ENCODE results near the gene SLC7A5.

SLC7A5 gene

DNA sequence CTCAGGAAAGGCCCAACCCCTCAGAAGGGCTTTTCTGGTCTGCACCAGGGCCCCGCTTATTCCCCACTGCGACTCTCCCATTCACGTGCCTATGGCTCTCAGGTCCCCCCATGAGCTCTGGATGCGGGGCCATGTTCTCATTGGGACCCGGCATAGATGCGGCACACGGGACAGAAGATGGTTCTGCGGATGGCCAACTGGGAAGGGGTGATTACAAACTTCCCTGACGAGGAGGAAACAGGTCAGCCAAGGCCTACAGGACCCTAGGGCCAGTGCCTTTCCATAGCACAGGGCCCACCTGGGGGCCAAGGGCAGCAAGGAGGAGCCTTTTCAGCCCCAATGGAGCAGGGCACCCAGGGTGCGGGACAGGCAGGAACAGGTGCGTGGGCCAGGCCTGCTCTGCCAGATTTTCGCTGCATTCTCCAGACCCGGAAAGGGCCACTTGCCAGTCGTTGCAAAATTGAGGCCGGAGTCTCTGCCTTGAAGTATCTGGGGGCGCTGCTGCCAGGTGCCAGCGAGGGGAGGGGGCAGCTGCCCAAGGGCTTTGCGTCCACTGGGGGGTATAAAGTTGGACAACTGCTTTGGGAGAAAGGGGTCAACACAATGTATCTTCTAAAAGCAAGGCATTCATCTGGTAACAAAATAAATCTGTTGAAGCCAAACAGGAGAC, 20.5 kb downstream of the SLC7A5 start:
- in situ Hi-C loops (cut with MboI; ENCODE audit: low pct_unique_long_range_greater_than_20kb, low sequenced_read_pairs, unreplicated experiment), result loop anchor here (10.0 kb wide), 1 partner anchor 64 kb away; no protein-coding TSS in a partner anchor

DNA sequence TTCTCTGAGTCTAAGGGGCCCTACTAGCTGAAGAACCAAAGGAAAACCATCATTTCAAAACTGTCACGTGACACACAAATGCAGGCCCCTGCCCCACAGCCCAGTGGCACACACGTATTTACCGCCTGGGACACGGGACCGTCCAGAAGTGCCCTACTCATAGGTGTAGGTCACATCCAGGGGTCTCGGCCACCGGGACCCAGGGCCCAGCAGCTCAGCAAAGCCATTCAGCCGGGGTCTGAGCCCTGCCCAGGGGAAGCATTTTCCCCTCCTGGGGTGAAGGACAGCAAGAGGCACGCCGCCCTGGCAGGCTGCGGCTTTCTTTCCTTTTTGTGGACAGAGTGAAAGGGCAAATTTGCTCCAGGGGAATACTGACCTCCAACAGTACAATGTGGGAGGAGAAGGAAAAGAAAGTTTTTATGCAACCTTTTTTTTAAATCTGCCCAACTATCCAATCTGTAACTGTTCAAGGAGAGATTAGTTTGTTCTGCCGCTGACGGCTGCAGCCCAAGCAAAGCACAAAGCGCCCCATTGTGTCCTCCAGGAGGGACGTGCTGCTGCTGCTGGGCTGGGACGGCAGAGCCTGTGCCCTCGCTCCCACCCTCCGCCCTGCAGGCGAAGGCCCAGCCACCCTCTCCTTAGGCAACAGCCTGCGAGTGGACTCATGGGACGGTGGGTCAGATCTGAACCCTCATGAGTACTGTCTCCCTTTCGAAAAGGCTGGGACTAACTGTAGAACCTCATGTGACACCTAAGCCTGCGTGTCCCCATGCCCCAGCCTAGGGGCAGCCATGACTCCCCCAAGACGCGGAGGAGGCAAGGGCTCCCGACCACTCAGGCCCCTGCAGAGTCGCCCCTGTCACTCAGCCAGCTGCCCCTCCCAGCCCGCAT, 21.3 kb downstream of the SLC7A5 start:
- in situ Hi-C loops (cut with MboI; ENCODE audit: low pct_unique_long_range_greater_than_20kb, low sequenced_read_pairs, unreplicated experiment), result loop anchor here (10.0 kb wide), 1 partner anchor 63 kb away; no protein-coding TSS in a partner anchor
- TF ChIP-seq, protein P1, sequence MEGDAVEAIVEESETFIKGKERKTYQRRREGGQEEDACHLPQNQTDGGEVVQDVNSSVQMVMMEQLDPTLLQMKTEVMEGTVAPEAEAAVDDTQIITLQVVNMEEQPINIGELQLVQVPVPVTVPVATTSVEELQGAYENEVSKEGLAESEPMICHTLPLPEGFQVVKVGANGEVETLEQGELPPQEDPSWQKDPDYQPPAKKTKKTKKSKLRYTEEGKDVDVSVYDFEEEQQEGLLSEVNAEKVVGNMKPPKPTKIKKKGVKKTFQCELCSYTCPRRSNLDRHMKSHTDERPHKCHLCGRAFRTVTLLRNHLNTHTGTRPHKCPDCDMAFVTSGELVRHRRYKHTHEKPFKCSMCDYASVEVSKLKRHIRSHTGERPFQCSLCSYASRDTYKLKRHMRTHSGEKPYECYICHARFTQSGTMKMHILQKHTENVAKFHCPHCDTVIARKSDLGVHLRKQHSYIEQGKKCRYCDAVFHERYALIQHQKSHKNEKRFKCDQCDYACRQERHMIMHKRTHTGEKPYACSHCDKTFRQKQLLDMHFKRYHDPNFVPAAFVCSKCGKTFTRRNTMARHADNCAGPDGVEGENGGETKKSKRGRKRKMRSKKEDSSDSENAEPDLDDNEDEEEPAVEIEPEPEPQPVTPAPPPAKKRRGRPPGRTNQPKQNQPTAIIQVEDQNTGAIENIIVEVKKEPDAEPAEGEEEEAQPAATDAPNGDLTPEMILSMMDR (IDR thresholded peaks at IDR 0.05; ENCODE audit: extremely low read depth, insufficient read depth, missing control alignments), result no peak
- DNase-seq (ENCODE audit: low spot score), result no peak

More for the DNA sequence above, 20.5 kb downstream of the SLC7A5 start:
- TF ChIP-seq, protein P1 (IDR thresholded peaks at IDR 0.05; ENCODE audit: extremely low read depth, insufficient read depth, missing control alignments), result no peak
- DNase-seq (ENCODE audit: low spot score), result no peak

GRCh38 chr16:87847467-87847784, 21.9 kb downstream of the SLC7A5 start:
- DNase-seq (ENCODE audit: low spot score), result no peak
- TF ChIP-seq, protein P1 (IDR thresholded peaks at IDR 0.05; ENCODE audit: extremely low read depth, insufficient read depth, missing control alignments), result no peak
- in situ Hi-C loops (cut with MboI; ENCODE audit: low pct_unique_long_range_greater_than_20kb, low sequenced_read_pairs, unreplicated experiment), result loop anchor here (10.0 kb wide), 1 partner anchor 63 kb away; no protein-coding TSS in a partner anchor

- in situ Hi-C loops (cut with MboI; ENCODE audit: low pct_unique_long_range_greater_than_20kb, low sequenced_read_pairs, unreplicated experiment), result loop anchor here (10.0 kb wide), 1 partner anchor 62 kb away; no protein-coding TSS in a partner anchor
- DNase-seq (ENCODE audit: low spot score), result no peak
- TF ChIP-seq, protein P1 (IDR thresholded peaks at IDR 0.05; ENCODE audit: extremely low read depth, insufficient read depth, missing control alignments), result no peak
These were observed 22.4 kb downstream of the SLC7A5 start for GRCh38 chr16:87846705-87847466.

GRCh38 chr16:87845807-87846619, 23.3 kb downstream of the SLC7A5 start:
- TF ChIP-seq, protein P1 (IDR thresholded peaks at IDR 0.05; ENCODE audit: extremely low read depth, insufficient read depth, missing control alignments), result no peak
- DNase-seq (ENCODE audit: low spot score), result no peak
- in situ Hi-C loops (cut with MboI; ENCODE audit: low pct_unique_long_range_greater_than_20kb, low sequenced_read_pairs, unreplicated experiment), result loop anchor here (10.0 kb wide), 1 partner anchor 61 kb away; no protein-coding TSS in a partner anchor
